Ectodermal cell (in vitro differentiated cells): ENCODE data around the gene MCL1.
"Not testable (repeated sequence)": the region's sequence is repeated elsewhere in the genome, so short reads cannot be mapped to it uniquely, and the experiment has no call there.

Source experiments
- H3K27ac ChIP-seq: 2 replicates; pipeline ENCODE4 v1.7.0; 2013; ENCODE audit warnings: mild to moderate bottlenecking, low read depth, low read length; ENCODE audit not compliant: insufficient read depth, poor library complexity, severe bottlenecking
- H3K27me3 ChIP-seq: 2 replicates; pipeline ENCODE4 v1.7.0; 2013; ENCODE audit warnings: mild to moderate bottlenecking, low read length; ENCODE audit not compliant: insufficient read depth, control insufficient read depth, poor library complexity, severe bottlenecking
- H3K36me3 ChIP-seq: one replicate; pipeline ENCODE4 v1.7.0; 2013; ENCODE audit warnings: low read length; ENCODE audit not compliant: control insufficient read depth, insufficient read depth
- H3K4me1 ChIP-seq: one replicate; pipeline ENCODE4 v1.7.0; 2013; ENCODE audit warnings: low read length; ENCODE audit not compliant: control insufficient read depth, insufficient read depth
- H3K4me3 ChIP-seq: 2 replicates; pipeline ENCODE4 v1.7.0; 2013; ENCODE audit warnings: low read depth, low read length, control low read depth; ENCODE audit not compliant: insufficient read depth
- H3K9me3 ChIP-seq: 2 replicates; pipeline ENCODE4 v1.7.0; 2013; ENCODE audit warnings: mild to moderate bottlenecking, low read length, moderate library complexity; ENCODE audit not compliant: control insufficient read depth
- WGBS, 2 experiments: methylation state at CpG; one replicate each; pipeline ENCODE4 v1.1.7; 2013; ENCODE audit warnings: missing lambda C conversion rate in 2 of 2; 5-methylcytosine and 5-hydroxymethylcytosine counted together

MCL1 gene

DNA sequence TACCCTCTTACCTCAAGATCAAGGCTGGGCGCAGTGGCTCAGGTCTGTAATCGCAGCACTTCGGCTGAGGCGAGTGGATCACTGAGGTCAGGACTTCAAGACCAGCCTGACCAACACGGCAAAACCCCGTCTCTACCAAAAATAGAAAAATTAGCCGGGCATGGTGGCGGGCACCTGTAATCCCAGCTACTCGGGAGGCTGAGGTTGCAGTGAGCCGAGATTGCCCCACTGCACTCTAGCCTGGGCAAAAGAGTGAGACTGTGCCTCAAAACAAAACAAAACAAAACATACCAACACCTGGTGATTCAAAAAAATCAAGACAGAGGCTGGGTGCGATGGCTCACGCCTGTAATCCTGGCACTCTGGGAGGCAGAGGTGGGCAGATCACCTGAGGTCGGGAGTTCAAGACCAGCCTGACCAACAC is 5.8 kb downstream of the MCL1 start:
- H3K4me3 ChIP-seq, H3K27me3 ChIP-seq, H3K27ac ChIP-seq, H3K9me3 ChIP-seq: not testable (repeated sequence)
- peaks cover 30% of the 10 kb centered on the region for H3K4me1 ChIP-seq
- 89% methylated on average over 13 of the region's 13 CpGs for WGBS, 2 experiments
- peaks cover 51% of the 10 kb centered on the region for H3K36me3 ChIP-seq

DNA sequence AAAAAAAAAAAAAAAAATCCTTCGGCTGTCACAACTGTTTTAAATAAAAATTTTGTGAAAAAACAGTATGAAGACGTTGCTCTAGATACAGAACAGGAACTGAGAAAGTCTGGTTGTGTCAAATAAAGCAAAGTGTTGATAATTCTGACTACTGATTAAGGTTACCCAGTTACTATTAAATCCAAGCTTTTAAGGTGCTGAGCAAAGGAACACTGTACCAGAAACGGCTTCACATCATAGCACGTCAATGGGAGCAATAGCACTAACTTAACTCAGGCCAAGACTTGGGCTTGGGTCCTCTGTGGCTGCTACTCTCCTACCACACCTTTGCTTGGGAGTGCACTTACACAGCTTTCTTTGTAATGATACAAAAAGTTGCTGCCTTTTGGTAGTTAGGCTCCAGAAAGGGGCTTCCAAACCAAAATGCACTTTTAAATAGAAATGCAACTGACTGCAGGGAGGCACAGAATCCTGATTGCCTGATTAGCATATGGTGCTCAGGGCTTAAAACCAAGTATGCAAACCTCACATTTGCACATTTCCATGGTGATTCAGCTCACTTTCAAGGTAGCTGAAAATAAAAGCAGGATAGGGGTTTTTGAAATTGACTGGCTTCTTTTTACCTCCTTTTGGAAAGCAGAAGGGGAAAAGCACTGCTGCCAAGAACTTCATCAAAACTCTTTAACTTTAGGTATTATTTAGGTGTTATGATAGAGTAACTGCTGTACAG is 6.3 kb downstream of the MCL1 start:
- Histone ChIP-seq H3K36me3 (peaks cover 51% of the 10 kb centered on the region), H3K27ac (no peak overlapping the region)

DNA sequence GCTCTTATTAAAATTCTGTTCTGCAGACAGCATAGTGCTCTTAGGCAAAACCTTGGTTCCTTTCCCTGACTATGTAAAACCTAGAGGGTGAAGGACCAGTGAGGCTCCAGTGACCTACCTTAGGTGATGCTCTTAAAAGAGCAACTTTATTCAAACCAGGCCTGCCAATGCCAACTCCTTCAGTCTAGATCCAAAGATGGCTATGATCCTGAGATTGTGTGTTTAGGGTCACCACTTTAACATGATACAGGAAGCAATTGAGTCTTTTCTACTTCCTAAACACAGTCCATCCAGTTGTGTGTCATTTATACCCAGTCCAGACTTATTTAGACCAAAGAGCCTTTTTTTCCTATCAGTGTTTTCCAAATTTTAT is 10.8 kb downstream of the MCL1 start:
- Histone ChIP-seq H3K9me3 (no peaks in the 10 kb centered on the region), H3K27me3 (no peaks in the 10 kb centered on the region), H3K27ac (peak overlapping the region; percentile 98), H3K36me3 (peaks cover 20% of the 10 kb centered on the region), H3K4me1 (peaks cover 31% of the 10 kb centered on the region), H3K4me3 (peak overlapping the region; percentile 19)

More for the DNA sequence above, 6.3 kb downstream of the MCL1 start:
- Histone ChIP-seq H3K27me3 (no peaks in the 10 kb centered on the region), H3K4me1 (peaks cover 33% of the 10 kb centered on the region), H3K9me3 (no peaks in the 10 kb centered on the region), H3K4me3 (no peak overlapping the region)
- 95 to 98% methylated on average over 4 of the region's 4 CpGs for WGBS, 2 experiments

DNA sequence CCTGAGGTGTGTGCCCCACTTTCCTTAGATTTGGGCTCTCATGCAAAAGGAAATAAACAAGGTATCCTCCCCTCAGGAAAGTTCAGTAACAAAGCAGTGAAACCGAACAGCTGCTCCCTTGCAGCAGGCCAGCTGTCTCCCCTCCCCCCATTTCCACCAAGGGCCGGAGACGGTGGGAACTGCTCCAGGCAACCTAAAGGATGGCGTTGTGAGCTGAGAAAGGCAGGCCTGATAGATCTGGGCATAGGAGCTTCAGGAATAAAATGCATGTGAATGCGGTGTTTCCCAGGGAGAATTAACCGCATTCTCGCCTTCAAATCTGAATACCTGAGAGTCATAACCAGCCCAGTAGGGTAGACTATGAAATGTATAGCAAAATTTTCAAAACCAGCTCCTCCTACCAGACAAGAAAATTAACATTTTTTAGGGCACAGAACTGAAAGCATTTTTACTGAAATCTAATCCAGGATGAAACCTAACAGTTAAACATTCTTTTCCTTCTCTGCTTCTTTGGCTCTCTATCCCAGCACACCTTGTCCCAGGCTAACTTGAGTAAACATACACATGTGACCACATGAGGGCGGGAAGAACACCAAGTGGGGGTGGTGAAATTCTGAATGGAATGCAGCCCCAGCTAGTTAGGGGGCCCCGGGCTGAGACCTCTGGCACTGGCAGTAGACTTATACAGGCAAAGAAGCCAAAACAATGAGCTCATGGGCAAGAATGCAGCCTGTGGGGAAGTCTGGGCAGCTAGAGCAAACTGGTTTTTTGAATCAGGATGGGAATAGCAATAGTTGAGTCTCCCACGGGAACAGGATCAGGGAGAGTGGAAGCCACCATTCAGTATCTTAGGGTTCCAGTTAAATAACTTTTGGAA is 11.5 kb downstream of the MCL1 start:
- Histone ChIP-seq H3K27ac (peak overlapping the region; percentile 98), H3K27me3 (no peaks in the 10 kb centered on the region), H3K9me3 (no peaks in the 10 kb centered on the region), H3K4me1 (peaks cover 34% of the 10 kb centered on the region), H3K36me3 (peaks cover 13% of the 10 kb centered on the region), H3K4me3 (peak overlapping the region; percentile 19)
- WGBS, 2 experiments: 1% methylated on average over 10 of the region's 10 CpGs

DNA sequence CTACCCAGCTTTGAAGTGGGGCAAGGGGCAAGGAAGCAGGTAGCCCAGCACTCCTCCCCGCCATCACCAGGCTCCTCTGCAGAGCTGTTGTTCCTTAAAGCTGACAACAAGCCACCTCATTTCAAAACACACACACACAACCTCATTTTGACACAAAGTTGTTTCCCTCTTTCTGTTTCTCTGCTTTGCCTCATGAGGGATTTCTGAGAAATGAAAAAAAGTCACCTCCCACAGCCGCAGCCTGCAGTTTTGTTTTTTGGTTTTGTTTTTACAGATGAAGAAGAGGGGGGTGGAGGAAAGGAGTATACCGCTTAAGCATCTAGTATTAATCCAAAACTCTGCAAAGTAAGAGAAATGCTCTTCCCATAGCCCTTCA is 12.1 kb downstream of the MCL1 start:
- peaks cover 40% of the 10 kb centered on the region for H3K4me1 ChIP-seq
- 50 to 71% methylated on average over 2 to 3 of the region's 3 CpGs for WGBS, 2 experiments

DNA sequence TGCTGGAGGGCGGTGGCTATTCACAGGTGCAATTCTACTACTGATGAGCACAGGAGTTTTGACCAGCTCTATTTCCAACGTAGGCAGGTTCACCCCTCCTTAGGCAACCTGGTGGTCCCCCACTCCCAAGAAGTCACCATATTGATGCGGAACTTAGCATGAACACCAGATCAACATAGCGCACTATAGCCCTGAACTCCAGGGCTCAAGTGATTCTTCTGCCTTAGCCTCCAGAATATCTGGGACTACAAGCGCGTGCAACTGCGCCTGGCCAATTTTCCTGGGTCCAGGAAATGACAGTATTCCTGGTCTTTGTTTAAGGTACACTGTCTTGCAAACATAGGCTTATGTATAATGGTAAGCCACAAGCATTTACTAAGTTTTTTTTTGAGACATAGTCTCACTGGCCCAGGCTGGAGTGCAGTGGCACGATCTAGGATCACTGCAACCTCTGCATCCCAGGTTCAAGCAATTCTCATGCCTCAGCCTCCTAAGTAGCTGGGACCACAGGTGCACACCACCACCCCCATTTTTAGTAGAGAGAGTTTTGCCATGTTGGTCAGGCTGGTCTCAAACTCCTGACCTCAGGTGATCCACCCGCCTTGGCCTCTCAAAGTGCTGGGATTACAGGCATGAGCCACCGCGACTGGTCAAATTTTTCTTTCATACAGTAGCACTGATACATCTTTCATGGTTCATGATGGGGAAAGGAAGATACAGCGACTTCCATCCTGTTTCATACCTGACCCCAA is 12.6 kb downstream of the MCL1 start:
- Histone ChIP-seq H3K27ac (peak overlapping the region; percentile 98), H3K9me3 (no peaks in the 10 kb centered on the region), H3K4me3 (no peak overlapping the region), H3K36me3 (peaks cover 2% of the 10 kb centered on the region), H3K27me3 (no peaks in the 10 kb centered on the region), H3K4me1 (peaks cover 41% of the 10 kb centered on the region)
- WGBS, 2 experiments: 90 to 92% methylated on average over 12 of the region's 12 CpGs

More for the DNA sequence above, 12.1 kb downstream of the MCL1 start:
- Histone ChIP-seq H3K4me3 (peak overlapping the region; percentile 19), H3K27ac (peak overlapping the region; percentile 98), H3K36me3 (peaks cover 7% of the 10 kb centered on the region), H3K27me3 (no peaks in the 10 kb centered on the region), H3K9me3 (no peaks in the 10 kb centered on the region)

DNA sequence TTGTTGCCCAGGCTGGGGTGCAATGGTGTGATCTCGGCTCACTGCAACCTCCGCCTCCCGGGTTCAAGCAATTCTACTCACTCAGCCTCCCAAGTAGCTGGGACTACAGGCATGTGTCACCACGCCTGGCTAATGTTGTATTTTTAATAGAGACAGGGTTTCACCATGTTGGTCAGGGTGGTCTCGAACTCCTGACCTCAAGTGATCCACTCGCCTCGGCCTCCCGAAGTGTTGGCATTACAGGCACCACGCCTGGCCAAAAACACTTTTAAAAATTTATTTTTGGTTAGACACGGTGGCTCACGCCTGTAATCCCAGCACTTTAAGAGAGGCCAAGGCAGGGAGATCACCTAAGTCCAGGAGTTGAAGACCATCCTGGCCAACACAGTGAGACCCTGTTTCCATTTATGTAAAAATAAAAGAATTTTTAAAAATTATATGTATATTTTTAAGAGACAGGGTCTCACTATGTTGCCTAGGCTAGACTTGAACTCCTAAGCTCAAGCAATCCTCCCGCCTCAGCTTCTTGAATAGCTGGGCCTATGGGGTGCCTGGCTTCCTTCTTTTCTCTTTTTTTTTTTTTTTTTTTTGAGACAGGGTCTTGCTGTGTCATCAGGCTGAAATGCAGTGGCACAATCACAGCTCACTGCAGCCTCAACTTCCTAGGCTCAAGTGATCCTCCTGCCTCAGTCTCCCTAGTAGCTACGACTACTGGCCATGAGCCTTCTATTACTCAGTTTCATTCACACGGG is 14.0 kb downstream of the MCL1 start:
- H3K27ac ChIP-seq, H3K9me3 ChIP-seq, H3K4me3 ChIP-seq, H3K27me3 ChIP-seq, H3K36me3 ChIP-seq: not testable (repeated sequence)
- peaks cover 45% of the 10 kb centered on the region for H3K4me1 ChIP-seq
- WGBS, 2 experiments: 92 to 93% methylated on average over 14 of the region's 14 CpGs

DNA sequence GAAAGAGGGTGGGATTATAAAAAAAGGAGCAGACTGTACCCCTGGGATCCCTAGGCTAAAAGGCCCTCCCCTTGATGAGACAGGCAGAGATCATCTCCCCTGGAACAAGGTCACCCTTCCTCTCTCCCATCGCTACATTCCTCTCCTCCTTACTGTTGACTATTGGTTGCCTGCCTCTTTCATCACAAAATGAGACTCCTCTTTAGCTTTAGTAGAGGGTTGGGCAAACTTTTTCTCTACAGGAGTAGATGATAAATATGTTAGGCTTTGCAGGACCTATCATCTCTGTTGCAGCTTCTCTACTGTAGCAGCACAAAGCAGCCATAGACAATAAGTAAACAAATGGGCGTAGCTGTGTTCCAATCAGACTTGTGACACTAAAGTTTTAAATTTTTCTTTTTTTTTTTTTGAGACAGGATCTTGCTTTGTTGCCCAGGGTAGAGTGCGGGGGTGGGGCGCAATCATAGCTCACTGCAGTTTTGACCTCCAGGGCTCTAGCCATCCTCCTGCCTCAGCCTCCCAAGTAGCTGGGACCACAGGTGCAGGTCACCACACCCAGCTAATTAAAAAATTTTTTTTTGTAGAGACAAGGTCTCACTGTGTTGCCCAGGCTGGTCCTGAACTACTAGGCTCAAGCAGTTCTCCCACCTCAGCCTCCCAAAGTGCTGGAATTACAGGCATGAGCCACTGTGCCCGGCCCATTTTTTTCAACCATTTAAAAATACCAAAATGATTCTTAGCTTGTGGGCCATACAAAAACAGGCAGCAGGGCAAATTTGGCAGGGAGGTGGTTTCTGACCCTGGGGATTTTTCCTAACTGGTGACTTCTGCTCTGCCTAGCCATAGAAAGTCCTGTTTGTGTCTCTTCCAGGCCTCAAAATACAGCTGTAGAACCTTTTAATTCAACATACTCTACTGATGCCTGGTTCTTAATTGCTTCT is 15.1 kb downstream of the MCL1 start:
- Histone ChIP-seq H3K27me3 (no peaks in the 10 kb centered on the region), H3K27ac (no peak overlapping the region), H3K4me1 (peaks cover 44% of the 10 kb centered on the region), H3K4me3 (no peak overlapping the region), H3K36me3 (no peaks in the 10 kb centered on the region), H3K9me3 (no peaks in the 10 kb centered on the region)
- 95 to 98% methylated on average over 5 of the region's 5 CpGs for WGBS, 2 experiments
